ENCODE data around the gene SYTL1. TPM values are rescaled to one million over a fixed set of nuclear protein-coding genes. Genes with fewer than 3 reads are reported as not detected.
A peak's percentile ranks its signal among the peaks of the same experiment; 100 is the strongest.

SYTL1 gene

GRCh38 chr1:27403065-27403726 lies 61.4 kb downstream of the SYTL1 start:
- Histone ChIP-seq H3K4me3 (ENCODE audit: low read length) (no peak overlapping the region), H3K23ac (ENCODE audit: low read length) (no peak overlapping the region), H3K79me1 (ENCODE audit: low read length) (no peaks in the 10 kb centered on the region), H3K79me2 (ENCODE audit: control insufficient read depth, insufficient read depth, low read length) (no peaks in the 10 kb centered on the region), H3K9ac (ENCODE audit: low read length) (peak overlapping the region; percentile 18), H3K27me3 (ENCODE audit: insufficient read depth, low read length, poor library complexity) (no peaks in the 10 kb centered on the region), H3K18ac (ENCODE audit: low read length) (no peak overlapping the region), H4K8ac (ENCODE audit: low read depth, low read length) (no peak overlapping the region), H3K36me3 (ENCODE audit: control insufficient read depth, insufficient read depth, low read length) (no peaks in the 10 kb centered on the region), H2AK5ac (ENCODE audit: low read length) (no peak overlapping the region), H3K4me2 (ENCODE audit: low read length) (no peak overlapping the region), H2BK120ac (ENCODE audit: low read depth, low read length) (no peak overlapping the region), H3K56ac (ENCODE audit: low read length) (peak overlapping the region; percentile 53), H2BK5ac (ENCODE audit: low read length) (no peak overlapping the region), H4K5ac (ENCODE audit: low read length) (no peak overlapping the region), H3K4me1 (ENCODE audit: control insufficient read depth, low read depth, low read length) (peaks cover 4% of the 10 kb centered on the region), H3K27ac (ENCODE audit: low read depth, low read length) (peak overlapping the region; percentile 16), H3K4ac (ENCODE audit: low read depth, low read length) (peak overlapping the region; percentile 58), H2BK15ac (replicated peaks; ENCODE audit: low read depth) (no peak overlapping the region)
- no CpG with 5 or more reads among the region's 24 CpGs for WGBS (ENCODE audit: extremely low coverage, insufficient coverage, low lambda C conversion rate)
- DNase-seq = peak; percentile 84

Small RNA genes within 50 kb of the gene (small RNA-seq; reads per million reads assigned to genes)
- gene RNU6-48P (ENCODE audit: insufficient read depth) = not detected

Measured in mesendoderm (in vitro differentiated cells).